D721Med (cell line): Measurements from ENCODE around the gene BBX.
A peak's percentile ranks its signal among the peaks of the same experiment; 100 is the strongest.

Experiments used
- DNase-seq: peaks from one replicate; pipeline ENCODE4 v3.0.0; 2011; ENCODE audit warnings: low spot score; ENCODE audit not compliant: insufficient read length
- FAIRE-seq: peaks from 2 replicates; lab custom pipeline; 2011; peaks lifted over from hg19 to GRCh38; lab: Jason Lieb, UNC
- CTCF ChIP-seq: IDR thresholded peaks from 2 replicates; pipeline ENCODE4 v1.5.1; 2012; ENCODE audit warnings: mild to moderate bottlenecking, control low read depth; ENCODE audit not compliant: insufficient read depth; ENCODE audit errors: missing control alignments

BBX gene

GRCh38 chr3:107753976-107754375, 231.2 kb downstream of the BBX start:
- FAIRE-seq = no peak
- DNase-seq = no peak
- TF ChIP-seq CTCF = no peak

GRCh38 chr3:107756649-107757048, 233.9 kb downstream of the BBX start:
- no peak for DNase-seq
- TF ChIP-seq CTCF = no peak
- no peak for FAIRE-seq

GRCh38 chr3:107757140-107757539, 234.4 kb downstream of the BBX start:
- no peak for DNase-seq
- TF ChIP-seq CTCF = no peak
- peak; percentile 86 for FAIRE-seq

GRCh38 chr3:107760144-107760543, 237.4 kb downstream of the BBX start:
- no peak for DNase-seq
- peak; percentile 35 for FAIRE-seq
- TF ChIP-seq CTCF = no peak

- no peak for TF ChIP-seq CTCF
- no peak for FAIRE-seq
- DNase-seq = no peak
Measured at GRCh38 chr3:107761391-107761790, 238.6 kb downstream of the BBX start.

GRCh38 chr3:107765524-107765923, 242.8 kb downstream of the BBX start:
- DNase-seq (no peak), FAIRE-seq (no peak)
- no peak for TF ChIP-seq CTCF

- no peak for TF ChIP-seq CTCF
- no peak for DNase-seq
- FAIRE-seq = no peak
Measured at GRCh38 chr3:107767897-107768605, 245.3 kb downstream of the BBX start.
